Peyer's patch (tissue), 4 donors: ENCODE results near the gene DNAJB8. TPM values are rescaled to one million over a fixed set of nuclear protein-coding genes. Genes with fewer than 3 reads are reported as not detected.

Source experiments
- DNase-seq, 3 donors: peaks; one replicate each; pipeline ENCODE4 v3.0.0-alpha.2; 2017 to 2019
- H3K27ac ChIP-seq, 4 donors: fragments of 200-600 bp; sonication (generic); one replicate each; pipeline ENCODE4 v1.5.1; 2016 to 2019
- H3K27me3 ChIP-seq, 2 donors: fragments of 200-600 bp; sonication (generic); one replicate each; pipeline ENCODE4 v1.5.1; 2019
- H3K36me3 ChIP-seq, 3 donors: fragments of 200-600 bp; sonication (generic); one replicate each; pipeline ENCODE4 v1.5.1; 2016 to 2019
- H3K4me1 ChIP-seq, 4 donors: fragments of 200-600 bp; sonication (generic); one replicate each; pipeline ENCODE4 v1.5.1; 2016 to 2019
- H3K4me3 ChIP-seq, 4 donors: fragments of 200-600 bp; sonication (generic); 1 replicate in 3 of 4; 2 replicates in 1 of 4; pipeline ENCODE4 v1.5.1; 2016 to 2019; ENCODE audit warnings: mild to moderate bottlenecking in 1 of 4
- H3K9me3 ChIP-seq, 4 donors: fragments of 200-600 bp; sonication (generic); one replicate each; pipeline ENCODE4 v1.5.1; 2016 to 2019; ENCODE audit warnings: mild to moderate bottlenecking in 1 of 4
- POLR2A ChIP-seq, 2 donors: fragments of 450-650 bp; IDR thresholded peaks; one replicate each; pipeline ENCODE4 v1.5.1; 2017; ENCODE audit warnings: antibody characterized with exemption in 2 of 2, mild to moderate bottlenecking in 2 of 2, moderate library complexity in 2 of 2
- total RNA-seq, 4 donors: library from RNA; depleted of rRNA; stranded (reverse); fragments of >200 nt; gene quantifications; one replicate each; pipeline ENCODE4 v1.1.0, GENCODE V29; 2016
- TF ChIP-seq, protein P1 (sequence below), 6 experiments: fragments of 450-650 bp in 4 of 6; fragments of 200-600 bp in 2 of 6; sonication (generic) in 1 of 6; IDR thresholded peaks; one replicate each; pipeline ENCODE4 v1.5.1; 2017 to 2019; ENCODE audit warnings: antibody characterized with exemption in 6 of 6, mild to moderate bottlenecking in 3 of 6, moderate library complexity in 1 of 6

DNAJB8 gene
- total RNA-seq, 4 donors from 2014 or later, result not detected

DNA sequence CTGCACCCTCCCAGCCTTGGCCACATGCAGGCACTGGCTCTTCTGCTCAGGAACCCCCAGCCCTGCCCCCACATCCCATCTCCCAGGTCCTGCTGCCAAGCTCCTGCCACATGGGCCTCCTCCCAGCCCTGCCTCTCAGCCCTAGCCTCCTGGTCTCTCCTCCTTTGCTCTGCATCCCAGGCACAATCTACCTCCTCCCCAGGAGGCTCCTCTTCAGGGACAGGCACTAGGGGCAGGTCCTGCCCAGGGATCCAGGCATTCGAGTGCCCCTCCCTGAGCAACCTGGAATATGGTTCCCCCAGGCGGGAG is 12.4 kb downstream of the DNAJB8 start:
- H3K4me3 ChIP-seq, result no peak overlapping the region
- no peaks in the 10 kb centered on the region for H3K27me3 ChIP-seq

DNA sequence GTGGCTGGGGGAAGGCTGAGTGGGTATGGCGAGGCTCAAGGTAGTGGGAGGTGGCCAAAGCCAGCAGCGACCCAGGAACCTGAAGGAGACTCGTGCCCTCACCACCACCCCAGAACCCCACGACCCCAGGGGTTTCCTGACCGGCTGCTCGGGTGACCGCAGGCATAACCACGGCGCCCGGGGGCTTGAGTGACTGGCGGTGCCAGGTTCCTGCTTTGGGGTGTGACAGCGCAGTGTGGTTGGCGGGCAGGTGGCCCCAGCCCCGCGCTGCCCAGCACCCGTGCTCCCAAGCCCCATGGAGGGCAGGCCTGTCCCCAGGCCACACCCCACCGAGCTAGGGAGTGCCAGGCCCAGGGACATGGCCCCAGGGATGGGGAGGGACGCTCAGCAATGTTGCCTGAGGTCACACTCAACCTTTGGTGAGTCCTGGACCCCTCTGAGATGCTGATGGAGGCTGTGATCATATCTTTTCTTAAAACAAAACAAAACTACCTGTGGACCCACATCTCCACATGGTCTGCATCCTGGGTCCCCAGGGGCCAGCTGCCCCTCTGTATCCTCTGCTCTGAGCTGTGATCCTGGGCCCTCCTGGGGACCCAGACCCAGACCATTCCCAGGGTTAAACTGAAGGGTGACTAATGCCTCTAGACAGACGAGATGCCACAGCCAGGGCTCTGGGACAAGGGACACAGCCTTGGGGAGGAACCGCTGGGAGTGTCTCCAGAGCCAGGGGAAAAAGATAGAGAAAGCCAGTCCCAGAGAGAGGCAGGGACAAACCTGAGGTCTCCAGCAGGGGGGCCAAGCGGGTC is 13.0 kb downstream of the DNAJB8 start:
- H3K4me1 ChIP-seq, result no peaks in the 10 kb centered on the region
- H3K4me3 ChIP-seq, result no peak overlapping the region
- H3K27me3 ChIP-seq, result no peaks in the 10 kb centered on the region
- TF ChIP-seq, protein P1, sequence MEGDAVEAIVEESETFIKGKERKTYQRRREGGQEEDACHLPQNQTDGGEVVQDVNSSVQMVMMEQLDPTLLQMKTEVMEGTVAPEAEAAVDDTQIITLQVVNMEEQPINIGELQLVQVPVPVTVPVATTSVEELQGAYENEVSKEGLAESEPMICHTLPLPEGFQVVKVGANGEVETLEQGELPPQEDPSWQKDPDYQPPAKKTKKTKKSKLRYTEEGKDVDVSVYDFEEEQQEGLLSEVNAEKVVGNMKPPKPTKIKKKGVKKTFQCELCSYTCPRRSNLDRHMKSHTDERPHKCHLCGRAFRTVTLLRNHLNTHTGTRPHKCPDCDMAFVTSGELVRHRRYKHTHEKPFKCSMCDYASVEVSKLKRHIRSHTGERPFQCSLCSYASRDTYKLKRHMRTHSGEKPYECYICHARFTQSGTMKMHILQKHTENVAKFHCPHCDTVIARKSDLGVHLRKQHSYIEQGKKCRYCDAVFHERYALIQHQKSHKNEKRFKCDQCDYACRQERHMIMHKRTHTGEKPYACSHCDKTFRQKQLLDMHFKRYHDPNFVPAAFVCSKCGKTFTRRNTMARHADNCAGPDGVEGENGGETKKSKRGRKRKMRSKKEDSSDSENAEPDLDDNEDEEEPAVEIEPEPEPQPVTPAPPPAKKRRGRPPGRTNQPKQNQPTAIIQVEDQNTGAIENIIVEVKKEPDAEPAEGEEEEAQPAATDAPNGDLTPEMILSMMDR (IDR thresholded peaks at IDR 0.05), result no peak
- no peak for TF ChIP-seq POLR2A (IDR thresholded peaks at IDR 0.05)
- H3K36me3 ChIP-seq, result no peaks in the 10 kb centered on the region
- no peaks in the 10 kb centered on the region for H3K9me3 ChIP-seq
- DNase-seq, result no peak
- H3K27ac ChIP-seq, result no peak overlapping the region

More for the DNA sequence above, 12.4 kb downstream of the DNAJB8 start:
- H3K4me1 ChIP-seq, result no peaks in the 10 kb centered on the region
- no peaks in the 10 kb centered on the region for H3K36me3 ChIP-seq
- H3K27ac ChIP-seq, result no peak overlapping the region
- no peak for DNase-seq
- TF ChIP-seq POLR2A (IDR thresholded peaks at IDR 0.05), result no peak
- TF ChIP-seq, protein P1 (IDR thresholded peaks at IDR 0.05), result no peak
- no peaks in the 10 kb centered on the region for H3K9me3 ChIP-seq

DNA sequence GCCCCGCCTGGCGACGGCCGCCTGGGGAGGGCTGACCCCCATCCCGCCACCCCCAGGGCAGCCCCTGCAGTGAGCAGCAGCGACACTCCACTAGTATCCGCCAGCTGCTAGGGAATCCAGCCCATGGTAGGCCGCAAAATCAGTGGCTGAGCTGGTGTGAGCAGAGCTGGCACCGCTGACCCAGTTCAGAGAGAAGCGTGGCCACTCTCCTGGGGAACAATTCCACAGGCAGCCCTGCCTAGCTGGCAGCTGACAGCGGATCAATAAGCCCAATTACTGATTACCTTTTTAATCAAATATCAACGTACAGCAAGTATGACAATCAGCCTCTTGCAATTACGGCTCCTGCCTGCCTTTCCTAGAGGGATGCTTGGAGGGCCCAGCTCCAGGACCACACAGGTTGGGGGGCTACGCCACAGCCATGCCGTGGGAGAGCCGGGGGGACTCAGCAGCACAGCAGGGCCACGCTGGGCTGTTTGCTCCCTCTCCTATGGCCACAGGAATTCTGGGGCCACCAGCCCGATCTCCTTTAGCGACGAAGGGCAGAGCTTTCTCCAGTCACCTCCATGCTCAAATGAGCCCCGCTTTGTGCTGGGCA is 13.9 kb downstream of the DNAJB8 start:
- Histone ChIP-seq H3K36me3 (no peaks in the 10 kb centered on the region), H3K27ac (no peak overlapping the region), H3K9me3 (no peaks in the 10 kb centered on the region), H3K4me3 (no peak overlapping the region), H3K27me3 (no peaks in the 10 kb centered on the region), H3K4me1 (no peaks in the 10 kb centered on the region)
- no peak for DNase-seq
- TF ChIP-seq, protein P1 (IDR thresholded peaks at IDR 0.05), result no peak
- TF ChIP-seq POLR2A (IDR thresholded peaks at IDR 0.05), result no peak

DNA sequence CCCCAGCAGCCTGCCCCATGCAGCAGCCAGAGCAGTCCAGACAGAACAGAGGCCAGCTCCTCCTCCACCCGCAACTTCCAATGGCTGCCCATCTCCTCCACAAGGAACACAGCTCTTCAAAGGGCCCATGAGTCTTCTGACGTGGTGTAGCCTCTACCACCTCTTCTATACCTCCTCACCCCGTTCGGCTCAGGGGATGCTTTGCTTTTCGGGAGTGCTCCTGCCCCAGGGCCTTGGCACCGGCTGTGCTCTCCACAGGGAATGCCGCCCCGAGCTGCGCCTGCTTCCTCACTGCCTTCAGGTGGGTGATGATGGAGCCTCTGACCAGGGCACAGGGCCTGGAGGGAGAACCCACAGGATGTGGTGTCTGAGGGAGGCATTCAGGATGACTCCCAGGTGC is 14.6 kb downstream of the DNAJB8 start:
- Histone ChIP-seq H3K36me3 (no peaks in the 10 kb centered on the region), H3K27me3 (no peaks in the 10 kb centered on the region), H3K27ac (no peak overlapping the region), H3K9me3 (no peaks in the 10 kb centered on the region), H3K4me3 (no peak overlapping the region), H3K4me1 (no peaks in the 10 kb centered on the region)
- no peak for DNase-seq
- no peak for TF ChIP-seq POLR2A (IDR thresholded peaks at IDR 0.05)

DNA sequence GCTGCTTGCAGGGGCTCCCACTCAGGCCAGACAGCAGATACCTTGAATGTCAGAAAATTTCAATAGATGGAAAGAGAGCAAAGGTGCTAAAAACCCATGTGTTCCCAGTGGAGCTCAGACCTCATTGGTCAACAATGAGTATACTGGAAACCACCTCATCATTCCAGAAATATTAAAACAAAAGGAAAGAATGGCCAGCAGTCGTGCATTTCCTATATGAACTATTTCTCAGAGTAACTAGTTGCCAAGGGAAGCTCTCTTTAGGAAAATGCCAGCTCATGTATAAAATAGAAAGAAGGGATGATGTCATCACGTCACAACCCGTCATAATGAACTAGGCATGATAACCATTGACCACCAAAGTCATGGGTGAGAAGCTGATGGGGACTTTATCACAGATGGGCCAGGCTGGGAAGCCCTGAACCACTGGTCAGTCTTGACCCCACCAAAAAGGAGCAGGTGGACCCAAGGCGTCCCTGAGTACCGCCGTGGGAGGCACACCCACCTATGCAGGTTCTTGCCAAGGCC is 17.5 kb downstream of the DNAJB8 start:
- H3K27me3 ChIP-seq, result no peaks in the 10 kb centered on the region
- no peaks in the 10 kb centered on the region for H3K9me3 ChIP-seq
- H3K27ac ChIP-seq, result no peak overlapping the region
- no peaks in the 10 kb centered on the region for H3K4me1 ChIP-seq
- no peak overlapping the region for H3K4me3 ChIP-seq
- H3K36me3 ChIP-seq, result no peaks in the 10 kb centered on the region
- TF ChIP-seq, protein P1 (IDR thresholded peaks at IDR 0.05), result no peak
- TF ChIP-seq POLR2A (IDR thresholded peaks at IDR 0.05), result no peak
- no peak for DNase-seq

DNA sequence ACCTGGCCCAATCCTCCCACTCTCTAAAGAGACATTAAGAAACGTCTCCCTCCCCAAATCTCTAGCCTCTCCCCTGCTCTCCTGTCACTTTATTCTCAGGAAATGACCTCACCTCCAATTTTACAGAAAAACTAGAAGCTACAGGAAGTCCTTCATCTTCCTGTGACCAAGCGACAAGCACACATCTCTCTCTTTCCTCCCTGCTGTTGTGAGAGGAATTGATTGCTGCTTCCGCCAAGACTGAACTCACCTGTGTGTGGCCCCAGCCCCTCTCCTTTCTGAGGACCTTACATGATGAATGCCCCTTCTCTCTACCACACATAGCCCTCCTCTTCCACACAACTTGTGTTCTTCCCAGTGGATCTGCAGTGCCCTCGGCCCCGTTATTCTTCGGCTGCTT is 18.2 kb downstream of the DNAJB8 start:
- H3K4me1 ChIP-seq, result no peaks in the 10 kb centered on the region
- no peaks in the 10 kb centered on the region for H3K36me3 ChIP-seq
- TF ChIP-seq, protein P1 (IDR thresholded peaks at IDR 0.05), result no peak
- TF ChIP-seq POLR2A (IDR thresholded peaks at IDR 0.05), result no peak
- H3K27me3 ChIP-seq, result no peaks in the 10 kb centered on the region
- no peak overlapping the region for H3K4me3 ChIP-seq
- no peak overlapping the region for H3K27ac ChIP-seq
- DNase-seq, result no peak
- no peaks in the 10 kb centered on the region for H3K9me3 ChIP-seq
